Spleen (tissue), 7 donors: ENCODE data around the gene ZDHHC11.

ENCODE experiments used
- POLR2A ChIP-seq, 3 donors: fragments of 450-650 bp; IDR thresholded peaks; one replicate each; pipeline ENCODE4 v1.5.1; 2017; ENCODE audit warnings: antibody characterized with exemption in 3 of 3, mild to moderate bottlenecking in 1 of 3
- POLR2AphosphoS5 ChIP-seq, 3 donors: sonication (generic); formaldehyde crosslinking; IDR thresholded peaks; one replicate each; pipeline ENCODE4 v1.5.1; 2017; ENCODE audit warnings: antibody characterized with exemption in 3 of 3
- TF ChIP-seq, protein P1 (sequence below), 11 experiments: fragments of 200-600 bp in 7 of 11; fragments of 450-650 bp in 4 of 11; sonication (generic) in 4 of 11; IDR thresholded peaks in 8 of 11; conservative IDR thresholded peaks in 3 of 11; 1 replicate in 7 of 11; 2 replicates in 4 of 11; pipeline versions ENCODE4 v1.4.0 to v1.8.0; 2016 to 2021; ENCODE audit warnings: antibody characterized with exemption in 11 of 11, inconsistent platforms in 4 of 11, mild to moderate bottlenecking in 1 of 11
- donor health status: DM: no; HTN: no; CAD: no; lungs with moderate emphysema.
- donor health status: DM: no; HTN: no; CAD: no.
- donor health status: DM: no; HTN: no; CAD: no.

DNA sequence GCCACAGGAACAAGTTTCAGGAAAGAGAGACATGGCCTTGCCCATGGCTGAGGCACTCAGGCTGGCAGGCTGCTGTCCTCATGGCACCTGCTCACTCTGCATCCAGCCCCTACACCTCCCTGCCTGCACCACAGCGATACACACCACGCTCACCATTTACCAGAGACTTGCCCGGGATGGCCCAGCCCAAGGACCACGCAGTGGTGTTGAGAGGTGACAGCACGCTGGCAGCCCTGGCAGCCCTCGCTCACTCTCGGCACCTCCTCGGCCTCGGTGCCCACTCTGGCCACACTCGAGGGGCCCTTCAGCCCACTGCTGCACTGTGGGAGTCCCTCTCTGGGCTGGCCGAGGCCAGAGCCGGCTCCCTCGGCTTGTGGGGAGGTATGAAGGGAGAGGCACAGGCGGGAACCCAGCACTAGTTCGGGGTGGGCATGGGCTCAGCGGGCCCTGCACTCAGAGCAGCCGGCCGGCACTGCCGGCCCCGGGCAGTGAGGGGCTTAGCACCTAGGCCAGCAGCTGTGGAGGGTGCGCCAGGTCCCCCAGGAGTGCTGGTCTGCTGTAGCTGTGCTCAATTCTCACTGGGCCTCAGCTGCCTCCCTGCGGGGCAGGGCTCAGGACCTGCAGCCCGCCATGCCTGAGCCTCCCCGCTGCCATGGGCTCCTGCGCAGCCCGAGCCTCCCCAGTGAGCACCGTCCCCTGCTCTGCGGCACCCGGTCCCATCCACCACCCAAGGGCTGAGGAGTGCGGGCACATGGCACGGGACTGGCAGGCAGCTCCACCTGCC lies 86.6 kb downstream of the ZDHHC11 start:
- TF ChIP-seq, protein P1, sequence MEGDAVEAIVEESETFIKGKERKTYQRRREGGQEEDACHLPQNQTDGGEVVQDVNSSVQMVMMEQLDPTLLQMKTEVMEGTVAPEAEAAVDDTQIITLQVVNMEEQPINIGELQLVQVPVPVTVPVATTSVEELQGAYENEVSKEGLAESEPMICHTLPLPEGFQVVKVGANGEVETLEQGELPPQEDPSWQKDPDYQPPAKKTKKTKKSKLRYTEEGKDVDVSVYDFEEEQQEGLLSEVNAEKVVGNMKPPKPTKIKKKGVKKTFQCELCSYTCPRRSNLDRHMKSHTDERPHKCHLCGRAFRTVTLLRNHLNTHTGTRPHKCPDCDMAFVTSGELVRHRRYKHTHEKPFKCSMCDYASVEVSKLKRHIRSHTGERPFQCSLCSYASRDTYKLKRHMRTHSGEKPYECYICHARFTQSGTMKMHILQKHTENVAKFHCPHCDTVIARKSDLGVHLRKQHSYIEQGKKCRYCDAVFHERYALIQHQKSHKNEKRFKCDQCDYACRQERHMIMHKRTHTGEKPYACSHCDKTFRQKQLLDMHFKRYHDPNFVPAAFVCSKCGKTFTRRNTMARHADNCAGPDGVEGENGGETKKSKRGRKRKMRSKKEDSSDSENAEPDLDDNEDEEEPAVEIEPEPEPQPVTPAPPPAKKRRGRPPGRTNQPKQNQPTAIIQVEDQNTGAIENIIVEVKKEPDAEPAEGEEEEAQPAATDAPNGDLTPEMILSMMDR (IDR thresholded peaks at IDR 0.05 in 8 of 11, conservative IDR thresholded peaks at IDR 0.05 in 3 of 11), result no peak
- no peak for TF ChIP-seq POLR2A (IDR thresholded peaks at IDR 0.05)
- TF ChIP-seq POLR2AphosphoS5 (IDR thresholded peaks at IDR 0.05), result no peak
